ENCODE results near the gene MUSK. TPM values are rescaled to one million over a fixed set of nuclear protein-coding genes. Genes with fewer than 3 reads are reported as not detected.
"Not testable (repeated sequence)": the region's sequence is repeated elsewhere in the genome, so short reads cannot be mapped to it uniquely, and the experiment has no call there.

The MUSK gene
- total RNA-seq, 2 donors from 2014 or later = 1.1 to 2.8 TPM

DNA sequence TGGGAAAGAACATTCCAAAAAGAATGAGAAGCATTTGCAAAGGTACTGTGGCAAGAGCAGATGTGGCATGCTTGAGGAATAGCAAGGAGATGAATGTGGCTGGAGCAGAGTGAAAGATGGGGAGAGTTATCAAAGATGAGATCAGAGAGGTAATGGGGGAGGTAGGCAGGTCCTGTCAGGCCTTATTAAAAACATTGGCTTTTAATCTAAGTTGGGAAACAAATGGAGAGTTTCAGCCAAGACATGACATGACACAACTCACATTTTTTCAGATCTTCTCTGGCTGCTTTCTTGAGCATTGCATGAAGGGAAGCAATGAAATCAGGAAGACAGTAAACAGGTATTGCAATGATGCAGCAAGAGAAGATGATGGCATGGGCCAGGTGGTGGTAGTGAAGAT lies 120.3 kb downstream of the MUSK start:
- intact Hi-C loops (cut with DNase I) = no loop called here
- DNase-seq (no peak), ATAC-seq (no peak)

DNA sequence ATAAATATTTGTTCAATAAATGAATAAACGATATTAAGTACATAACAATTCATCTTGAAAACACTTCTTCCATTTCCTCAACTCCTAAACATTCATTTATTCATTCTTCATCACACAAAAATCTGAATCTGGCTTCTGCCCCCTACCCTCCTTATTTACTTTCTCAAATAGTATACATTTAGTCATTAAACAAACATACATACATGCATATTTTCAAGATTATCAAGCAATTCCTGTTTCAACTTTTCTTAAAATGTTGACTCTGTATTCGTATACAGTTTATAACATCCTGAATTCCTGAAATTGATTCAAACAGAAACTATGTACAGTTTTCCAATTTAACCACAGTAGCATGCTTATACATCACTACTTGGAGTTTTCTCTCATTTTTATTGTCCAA lies 129.0 kb downstream of the MUSK start:
- DNase-seq = no peak
- intact Hi-C loops (cut with DNase I) = no loop called here
- no peak for ATAC-seq

DNA sequence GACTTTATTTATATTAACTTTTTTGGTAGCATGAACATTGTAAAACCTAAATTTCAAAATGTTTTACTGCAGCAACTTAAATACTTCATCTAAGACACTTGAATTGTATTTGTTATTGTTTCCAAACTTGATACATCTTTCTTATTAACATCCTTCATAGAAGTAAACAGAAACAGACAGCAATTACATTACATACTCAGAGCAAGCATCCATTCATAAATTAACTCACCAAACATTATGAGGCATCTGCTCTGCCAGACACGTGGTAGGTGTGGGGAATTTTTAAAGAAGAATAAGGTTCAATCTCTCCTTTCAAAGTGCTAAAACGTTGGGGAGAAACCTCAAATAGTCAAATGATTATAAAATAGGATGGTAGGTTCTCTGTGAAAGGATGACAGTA lies 130.8 kb downstream of the MUSK start:
- intact Hi-C loops (cut with DNase I) = no loop called here
- no peak for ATAC-seq
- no peak for DNase-seq

DNA sequence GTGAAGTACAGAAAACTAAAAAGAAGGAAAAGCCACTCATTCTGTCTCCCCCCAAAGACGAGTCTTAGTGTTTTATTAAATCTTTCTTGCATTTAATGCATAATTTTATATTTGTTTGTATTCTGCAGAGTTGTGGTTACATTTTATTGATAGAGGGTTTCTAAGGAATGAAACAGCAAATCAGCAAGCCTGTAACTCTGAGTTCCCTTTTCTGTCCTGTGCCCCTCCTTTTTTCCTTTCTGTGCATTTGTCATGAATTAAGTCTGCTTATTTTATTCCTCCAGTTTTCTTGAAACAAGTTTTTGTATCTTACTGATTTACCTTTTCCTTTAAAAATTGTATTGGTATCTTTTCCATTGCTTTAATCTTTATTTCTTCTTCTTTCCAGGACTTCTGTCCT lies 132.8 kb downstream of the MUSK start:
- DNase-seq (no peak), ATAC-seq (no peak)
- intact Hi-C loops (cut with DNase I) = no loop called here

DNA sequence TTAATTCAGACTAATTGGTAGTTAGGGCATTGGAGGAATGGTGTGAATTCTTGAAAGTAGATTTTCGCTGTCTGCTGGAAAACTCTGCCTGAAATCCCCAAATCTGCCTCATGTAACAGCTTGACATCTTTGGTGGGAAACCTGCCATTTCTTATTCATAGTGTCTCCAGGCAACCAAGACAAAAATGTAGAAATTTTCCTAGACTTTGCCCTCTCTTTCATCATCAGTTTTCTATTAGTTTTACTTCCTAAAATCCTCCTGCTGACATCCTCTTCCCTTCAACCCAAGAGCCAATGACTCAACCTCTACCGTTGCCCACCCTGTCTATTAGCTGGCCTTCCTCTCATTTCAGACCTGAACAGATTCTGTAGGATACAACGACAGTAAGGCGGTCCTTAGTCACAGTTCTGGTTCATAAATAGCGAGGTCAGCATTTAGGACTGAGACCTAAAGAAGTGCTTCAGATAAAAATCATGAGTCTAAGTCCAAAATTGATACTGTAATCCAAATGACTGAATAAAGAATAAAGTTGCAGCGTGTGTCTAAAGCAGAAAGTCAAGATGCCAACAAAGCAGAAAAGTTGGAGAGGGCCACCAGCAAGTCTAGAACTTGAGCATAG lies 133.9 kb downstream of the MUSK start:
- intact Hi-C loops (cut with DNase I) = no loop called here
- ATAC-seq (peak; percentile 68 to 88), DNase-seq (no peak)

DNA sequence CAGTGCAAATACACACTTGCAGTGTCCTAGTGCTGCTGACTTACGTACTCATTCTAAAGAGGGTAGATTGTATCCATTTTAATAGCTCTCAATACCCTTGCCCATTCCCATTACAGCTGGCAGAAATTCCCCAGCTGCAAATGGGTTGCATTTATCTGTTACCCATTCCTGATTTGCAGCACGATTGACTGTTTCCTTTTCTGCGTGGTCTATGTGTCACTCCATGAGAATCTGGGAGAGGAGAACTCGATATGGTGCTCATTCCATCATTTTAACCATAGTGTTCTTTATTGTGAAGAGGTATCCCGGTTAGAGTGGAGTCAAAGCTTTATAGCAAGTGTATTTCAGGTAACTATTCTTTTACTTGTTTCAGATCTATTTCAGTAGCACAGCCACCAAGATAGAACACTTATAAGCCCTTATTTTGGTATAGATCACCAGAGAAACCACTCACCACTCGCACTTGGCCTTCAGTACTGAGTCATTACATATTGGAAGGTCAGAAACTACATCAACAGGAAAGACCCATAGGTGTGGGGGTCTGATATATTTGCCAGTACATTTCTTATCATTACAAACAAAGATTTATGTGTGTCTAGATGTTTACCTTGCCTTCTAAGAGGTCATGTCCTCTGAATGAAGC lies 139.5 kb downstream of the MUSK start:
- intact Hi-C loops (cut with DNase I) = no loop called here
- DNase-seq = no peak
- ATAC-seq = no peak

DNA sequence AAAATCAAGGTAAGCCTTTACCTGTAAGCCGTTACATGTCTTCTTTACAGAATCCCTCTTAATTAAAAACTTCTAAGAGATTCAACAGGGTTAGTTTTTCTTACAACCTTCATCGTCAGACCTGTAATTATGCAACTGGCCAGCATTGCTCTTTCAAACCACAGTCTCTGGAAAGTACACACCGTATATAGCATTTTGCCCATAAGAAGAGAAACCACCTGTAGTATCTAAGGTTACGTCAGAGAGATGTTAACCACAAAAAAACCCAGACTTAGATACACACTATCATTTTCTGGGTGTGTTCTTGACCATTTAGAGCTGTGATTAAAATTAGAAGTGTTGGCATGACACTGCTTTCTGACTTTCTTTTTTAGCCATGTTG lies 140.0 kb downstream of the MUSK start:
- intact Hi-C loops (cut with DNase I) = no loop called here
- no peak for DNase-seq
- no peak for ATAC-seq

DNA sequence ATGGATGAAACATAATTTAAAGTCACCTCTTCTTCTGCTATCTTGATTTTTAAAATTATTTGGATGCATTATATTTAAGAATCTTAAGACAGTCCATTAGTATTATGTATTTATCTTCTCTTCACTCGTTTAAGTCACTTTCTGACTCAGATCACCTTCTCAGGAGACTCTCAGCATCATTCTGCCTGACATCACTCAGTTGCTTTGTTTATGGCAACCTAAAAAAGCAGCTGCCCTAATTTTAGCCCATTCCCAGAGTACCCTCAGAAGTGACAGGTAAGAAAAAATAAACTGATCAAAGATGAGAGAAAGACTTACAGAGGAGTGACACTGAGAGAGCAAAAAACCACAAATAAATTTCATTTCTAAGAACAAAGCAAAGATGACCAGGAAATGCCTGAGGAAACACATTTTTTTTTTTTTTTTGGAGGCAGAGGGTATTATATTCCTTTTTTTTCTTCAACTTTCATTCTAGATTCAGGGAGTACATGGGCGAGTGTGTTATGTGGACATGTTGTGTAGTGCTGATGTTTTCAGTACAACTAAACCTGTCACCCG lies 140.5 kb downstream of the MUSK start:
- DNase-seq (no peak), ATAC-seq (no peak)
- intact Hi-C loops (cut with DNase I) = no loop called here

DNA sequence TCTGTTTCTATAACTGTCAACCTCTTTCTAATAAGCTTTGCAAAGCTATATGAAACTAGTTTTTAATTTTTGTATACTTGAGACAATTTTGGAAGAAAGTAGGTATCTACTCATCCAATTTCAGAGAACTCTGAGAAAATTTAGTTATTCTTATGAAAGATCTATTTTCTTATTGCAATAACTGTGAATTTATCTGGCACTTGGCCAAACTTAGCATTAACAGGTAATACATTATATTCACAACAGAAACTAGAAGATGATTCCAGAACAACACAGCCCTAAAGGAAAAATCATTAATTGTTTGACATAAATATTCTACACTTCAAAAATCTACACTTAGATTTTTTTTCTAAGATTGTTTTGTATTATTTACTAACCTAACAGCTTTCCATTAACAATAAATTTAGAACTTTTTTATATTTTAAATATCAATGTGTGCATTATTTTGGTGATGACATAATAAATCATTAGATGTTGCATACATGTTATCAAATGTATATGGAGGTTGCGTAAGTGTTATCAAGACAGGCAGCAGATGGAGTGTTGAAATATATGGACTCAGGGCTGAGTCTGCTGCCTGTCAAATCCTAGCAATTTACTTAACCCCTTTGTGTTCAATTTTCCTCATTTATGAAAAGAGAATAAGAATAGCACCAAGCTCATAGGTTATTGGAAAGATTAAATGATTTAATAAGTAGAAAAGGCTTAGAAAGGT lies 141.8 kb downstream of the MUSK start:
- intact Hi-C loops (cut with DNase I) = loop anchor here in 1 of 2 donors (10.0 kb wide), 1 partner anchor 64 kb away; no protein-coding TSS in a partner anchor
- DNase-seq (no peak), ATAC-seq (no peak)

DNA sequence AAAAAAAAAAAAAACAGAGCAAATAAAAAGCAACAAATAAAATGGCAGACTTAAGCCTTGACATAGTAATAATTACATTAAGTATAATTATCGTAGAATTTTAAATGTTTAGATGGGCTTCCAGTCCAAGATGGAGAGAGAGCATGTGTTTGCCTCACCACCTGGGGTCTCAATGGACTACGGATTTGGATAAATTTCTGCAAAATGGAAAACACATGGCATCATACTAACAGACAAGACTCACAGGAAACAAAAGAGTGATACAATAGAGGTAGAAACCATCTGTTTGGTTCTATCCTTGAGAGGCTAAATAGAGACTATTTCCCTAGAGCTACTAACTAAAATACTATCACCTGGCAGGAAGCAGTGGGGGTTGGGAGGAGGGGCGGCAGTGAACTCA lies 144.3 kb downstream of the MUSK start:
- no peak for DNase-seq
- intact Hi-C loops (cut with DNase I) = loop anchor here in 1 of 2 donors (10.0 kb wide), 1 partner anchor 62 kb away; no protein-coding TSS in a partner anchor
- no peak for ATAC-seq

DNA sequence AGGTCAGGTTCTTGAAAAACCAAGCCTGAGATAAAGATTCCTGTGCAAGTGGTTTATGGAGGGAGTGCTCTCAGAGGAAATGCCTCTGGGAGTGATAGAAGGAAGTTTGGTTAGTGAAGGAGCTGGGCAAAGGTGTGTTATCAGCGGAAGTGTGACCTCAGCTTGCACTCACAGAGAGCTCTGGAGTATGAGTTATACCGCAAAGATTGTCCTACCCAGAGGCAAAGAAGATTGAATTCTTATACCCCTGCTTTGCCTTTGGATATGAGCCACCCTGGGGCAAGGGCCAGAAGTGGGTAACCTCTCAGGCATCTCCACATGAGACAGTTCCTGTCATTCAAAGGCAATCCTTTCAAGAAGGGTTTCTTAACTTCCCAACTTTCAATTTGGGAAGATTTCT lies 145.6 kb downstream of the MUSK start:
- intact Hi-C loops (cut with DNase I) = loop anchor here in 1 of 2 donors (10.0 kb wide), 1 partner anchor 61 kb away; no protein-coding TSS in a partner anchor
- DNase-seq = no peak
- ATAC-seq = peak in 1 of 2 donors; percentile 15

DNA sequence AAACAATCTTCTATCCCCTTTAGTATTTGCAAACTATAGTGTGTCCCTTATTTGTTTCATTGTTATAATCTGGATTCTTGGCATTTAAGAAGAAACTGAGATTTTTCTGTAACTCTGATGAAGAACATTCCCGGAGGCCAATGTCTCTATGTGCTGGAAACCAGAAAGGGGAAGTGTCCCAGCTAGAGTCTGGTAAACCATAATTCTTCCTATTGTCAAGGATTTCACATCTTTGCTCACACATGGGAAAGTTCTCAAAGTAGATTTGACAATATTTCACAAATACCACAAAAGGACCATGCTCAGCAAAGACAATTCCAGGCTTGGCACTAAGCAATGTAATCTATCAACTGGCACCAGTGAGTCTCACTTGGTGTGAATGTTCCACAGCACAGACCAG lies 146.8 kb downstream of the MUSK start:
- no peak for ATAC-seq
- DNase-seq = no peak
- intact Hi-C loops (cut with DNase I) = loop anchor here in 1 of 2 donors (10.0 kb wide), 1 partner anchor 59 kb away; no protein-coding TSS in a partner anchor

DNA sequence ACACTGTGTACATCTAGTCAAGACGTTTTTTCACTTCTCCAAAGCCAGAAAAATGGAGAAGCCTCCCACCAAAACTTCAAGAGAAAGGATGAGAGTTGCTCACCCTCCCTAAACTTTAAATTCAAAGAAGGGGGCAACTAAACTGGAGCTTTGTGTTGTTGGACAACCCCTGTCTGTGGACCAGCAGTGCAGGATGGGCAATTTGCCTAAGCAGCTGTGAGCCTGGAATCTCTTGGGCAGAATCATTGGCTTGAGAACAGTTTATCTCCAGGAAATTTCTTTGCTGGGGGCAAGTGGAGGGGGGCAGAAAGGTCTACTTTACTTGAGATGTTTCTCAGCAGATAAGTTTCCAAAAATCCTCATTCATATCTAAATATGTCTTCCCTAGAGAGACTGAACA lies 151.8 kb downstream of the MUSK start:
- ATAC-seq (no peak), DNase-seq (no peak)
- intact Hi-C loops (cut with DNase I) = no loop called here

DNA sequence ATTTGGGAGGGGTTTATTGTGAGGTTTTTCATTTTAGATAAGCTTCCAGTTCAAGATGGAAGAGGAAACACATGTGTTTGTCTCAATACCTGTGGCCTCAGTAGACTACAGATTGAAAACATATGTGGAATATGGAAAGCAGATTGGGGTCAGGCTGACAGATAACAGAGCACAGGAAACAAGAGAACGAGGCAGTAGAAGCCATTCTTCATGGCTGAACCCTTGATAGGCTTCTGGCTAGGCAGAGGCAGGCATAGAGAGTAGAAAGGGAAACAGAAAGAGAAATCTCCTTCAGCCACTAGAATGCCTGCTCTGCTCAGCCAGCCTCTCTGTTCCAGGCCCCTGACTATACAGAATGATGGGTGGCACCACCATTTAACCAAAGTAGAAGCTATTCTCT lies 152.5 kb downstream of the MUSK start:
- DNase-seq (no peak), ATAC-seq (no peak)
- intact Hi-C loops (cut with DNase I) = no loop called here

DNA sequence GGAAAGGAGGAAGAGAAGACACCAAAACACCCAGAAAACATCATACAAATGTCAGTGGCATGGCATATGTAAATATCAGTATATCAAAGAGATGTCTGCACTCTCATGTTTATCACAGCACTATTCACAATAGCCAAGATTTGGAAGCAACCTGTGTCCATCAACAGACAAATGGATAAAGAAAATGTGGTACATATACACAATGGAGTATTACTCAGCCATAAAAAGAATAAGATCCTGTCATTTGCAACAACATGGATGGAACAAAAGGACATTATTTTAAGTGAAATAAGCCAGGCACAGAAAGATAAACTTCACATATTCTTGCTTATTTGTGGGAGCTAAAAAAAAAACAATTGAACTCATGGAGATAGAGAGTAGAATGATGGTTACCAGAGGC lies 156.5 kb downstream of the MUSK start:
- ATAC-seq; DNase-seq; intact Hi-C loops (cut with DNase I): not testable (repeated sequence)

DNA sequence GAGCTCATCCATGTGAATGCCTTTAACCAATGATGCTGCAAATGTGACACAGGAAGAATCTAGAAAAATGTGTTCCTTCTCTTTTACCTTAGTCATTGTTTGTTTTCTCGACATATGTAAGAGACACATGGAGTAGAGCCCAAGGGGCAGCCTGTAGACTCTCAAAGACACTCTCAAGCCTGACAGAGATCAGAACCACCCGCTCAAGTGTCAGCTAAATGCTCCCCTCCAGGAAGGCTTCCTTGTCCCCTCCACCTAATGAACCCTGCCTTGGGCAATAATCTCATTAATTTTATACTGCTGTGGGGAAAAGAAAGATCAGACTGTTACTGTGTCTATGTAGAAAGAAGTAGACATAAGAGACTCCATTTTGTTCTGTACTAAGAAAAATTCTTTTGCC lies 157.4 kb downstream of the MUSK start:
- ATAC-seq (no peak), DNase-seq (no peak)
- intact Hi-C loops (cut with DNase I) = no loop called here

DNA sequence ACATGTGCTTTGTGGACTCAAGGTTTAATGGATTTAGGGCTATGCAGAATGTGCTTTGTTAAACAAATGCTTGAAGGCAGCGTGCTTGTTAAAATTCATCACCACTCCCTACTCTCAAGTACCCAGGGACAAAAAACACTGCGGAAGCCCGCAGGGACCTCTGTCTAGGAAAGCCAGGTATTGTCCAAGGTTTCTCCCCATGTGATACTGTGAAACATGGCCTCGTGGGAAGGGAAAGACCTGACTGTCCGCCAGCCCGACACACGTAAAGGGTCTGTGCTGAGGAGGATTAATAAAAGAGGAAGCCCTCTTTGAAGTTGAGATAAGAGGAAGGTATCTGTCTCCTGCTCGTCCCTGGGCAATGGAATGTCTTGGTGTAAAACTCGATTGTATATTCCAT lies 157.8 kb downstream of the MUSK start:
- intact Hi-C loops (cut with DNase I); DNase-seq; ATAC-seq: not testable (repeated sequence)

DNA sequence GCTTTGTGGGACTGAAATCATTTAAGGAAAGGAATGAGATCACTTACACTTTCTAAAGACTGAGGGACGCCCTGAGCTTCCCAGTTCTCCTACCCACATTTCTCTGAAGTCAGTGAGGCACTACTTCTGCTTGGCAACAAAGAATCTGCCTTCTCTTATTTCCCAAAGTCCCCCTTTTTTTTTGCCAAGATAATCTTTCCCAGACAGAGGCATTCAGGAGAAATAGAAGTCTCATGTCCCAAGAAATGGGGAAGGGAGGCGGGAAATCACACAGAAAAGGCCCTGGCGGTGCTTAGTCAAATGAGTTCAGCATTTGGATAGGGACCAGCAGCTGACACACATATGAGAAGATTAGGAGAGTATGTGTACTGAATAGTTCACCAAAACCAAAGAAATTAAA lies 159.7 kb downstream of the MUSK start:
- intact Hi-C loops (cut with DNase I) = no loop called here
- DNase-seq = peak; percentile 52
- ATAC-seq = peak; percentile 80 to 92

DNA sequence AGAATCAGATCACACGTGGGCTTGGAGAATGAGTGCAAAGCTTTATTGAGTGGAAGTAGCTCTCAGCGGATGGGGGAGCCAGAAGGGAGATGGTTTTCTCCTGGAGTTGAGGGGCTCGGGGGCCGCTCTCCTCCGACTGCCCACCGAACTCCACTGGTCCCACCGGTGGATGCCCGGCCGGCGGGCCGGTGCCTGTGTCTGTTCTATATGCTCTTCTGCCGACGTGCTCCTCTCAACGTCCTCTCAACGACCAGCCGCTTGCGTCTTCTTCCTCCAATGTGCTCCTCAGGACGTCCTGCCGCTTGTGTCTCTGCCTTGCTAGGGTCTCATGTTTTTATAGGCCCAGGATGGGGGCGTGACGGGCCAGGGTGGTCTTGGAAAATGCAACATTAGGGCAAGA lies 161.9 kb downstream of the MUSK start:
- intact Hi-C loops (cut with DNase I) = no loop called here
- no peak for ATAC-seq
- no peak for DNase-seq

DNA sequence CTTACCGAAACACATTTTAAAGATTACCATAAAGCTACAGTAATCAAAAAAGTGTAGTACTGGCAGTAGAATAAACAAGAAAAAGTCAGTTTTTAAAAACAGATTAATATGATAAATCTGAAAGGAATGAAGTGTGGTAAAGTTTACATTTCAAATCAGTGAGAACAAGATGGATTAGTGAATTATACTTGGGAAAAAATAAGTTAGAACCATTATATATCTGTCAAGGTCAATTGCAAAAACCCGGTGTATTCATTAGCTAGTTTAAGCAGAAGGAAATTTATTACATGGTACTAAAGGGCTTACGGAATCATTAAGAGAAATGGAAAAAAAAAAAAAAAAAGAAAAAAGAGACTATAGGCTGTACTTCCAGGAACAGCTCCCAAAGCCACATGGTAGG lies 164.3 kb downstream of the MUSK start:
- DNase-seq = no peak
- ATAC-seq = no peak
- intact Hi-C loops (cut with DNase I) = no loop called here
